Spleen (tissue), 7 donors: ENCODE results near the gene EIF3C.
"Not testable (repeated sequence)": the region's sequence is repeated elsewhere in the genome, so short reads cannot be mapped to it uniquely, and the experiment has no call there.

Experiments used
- CTCF ChIP-seq, 11 experiments: fragments of 200-600 bp in 7 of 11; fragments of 450-650 bp in 4 of 11; sonication (generic) in 4 of 11; IDR thresholded peaks in 8 of 11; conservative IDR thresholded peaks in 3 of 11; 1 replicate in 7 of 11; 2 replicates in 4 of 11; pipeline versions ENCODE4 v1.4.0 to v1.8.0; 2016 to 2021; ENCODE audit warnings: antibody characterized with exemption in 11 of 11, inconsistent platforms in 4 of 11, mild to moderate bottlenecking in 1 of 11
- POLR2A ChIP-seq, 3 donors: fragments of 450-650 bp; IDR thresholded peaks; one replicate each; pipeline ENCODE4 v1.5.1; 2017; ENCODE audit warnings: antibody characterized with exemption in 3 of 3, mild to moderate bottlenecking in 1 of 3
- POLR2AphosphoS5 ChIP-seq, 3 donors: sonication (generic); formaldehyde crosslinking; IDR thresholded peaks; one replicate each; pipeline ENCODE4 v1.5.1; 2017; ENCODE audit warnings: antibody characterized with exemption in 3 of 3
- donor health status: DM: no; HTN: no; CAD: no; lungs with moderate emphysema.
- donor health status: DM: no; HTN: no; CAD: no.
- donor health status: DM: no; HTN: no; CAD: no.

GRCh38 chr16:28782357-28782756, 71.1 kb downstream of the EIF3C start:
- not testable (repeated sequence) for TF ChIP-seq CTCF (IDR thresholded peaks at IDR 0.05 in 8 of 11, conservative IDR thresholded peaks at IDR 0.05 in 3 of 11); POLR2A (IDR thresholded peaks at IDR 0.05); POLR2AphosphoS5 (IDR thresholded peaks at IDR 0.05)
